Stimulated activated CD8-positive, alpha-beta memory T cell treated with anti-CD3 and anti-CD28 coated beads, Interleukin-7, amount 100 ng/mL, for 24 hours (primary cell): Measurements from ENCODE around the gene ACAA2.
"Not testable (repeated sequence)": the region's sequence is repeated elsewhere in the genome, so short reads cannot be mapped to it uniquely, and the experiment has no call there.

Experiments used
- DNase-seq: peaks from one replicate; pipeline ENCODE4 v3.0.0-alpha.2; 2020; ENCODE audit warnings: low read depth

The ACAA2 gene

DNA sequence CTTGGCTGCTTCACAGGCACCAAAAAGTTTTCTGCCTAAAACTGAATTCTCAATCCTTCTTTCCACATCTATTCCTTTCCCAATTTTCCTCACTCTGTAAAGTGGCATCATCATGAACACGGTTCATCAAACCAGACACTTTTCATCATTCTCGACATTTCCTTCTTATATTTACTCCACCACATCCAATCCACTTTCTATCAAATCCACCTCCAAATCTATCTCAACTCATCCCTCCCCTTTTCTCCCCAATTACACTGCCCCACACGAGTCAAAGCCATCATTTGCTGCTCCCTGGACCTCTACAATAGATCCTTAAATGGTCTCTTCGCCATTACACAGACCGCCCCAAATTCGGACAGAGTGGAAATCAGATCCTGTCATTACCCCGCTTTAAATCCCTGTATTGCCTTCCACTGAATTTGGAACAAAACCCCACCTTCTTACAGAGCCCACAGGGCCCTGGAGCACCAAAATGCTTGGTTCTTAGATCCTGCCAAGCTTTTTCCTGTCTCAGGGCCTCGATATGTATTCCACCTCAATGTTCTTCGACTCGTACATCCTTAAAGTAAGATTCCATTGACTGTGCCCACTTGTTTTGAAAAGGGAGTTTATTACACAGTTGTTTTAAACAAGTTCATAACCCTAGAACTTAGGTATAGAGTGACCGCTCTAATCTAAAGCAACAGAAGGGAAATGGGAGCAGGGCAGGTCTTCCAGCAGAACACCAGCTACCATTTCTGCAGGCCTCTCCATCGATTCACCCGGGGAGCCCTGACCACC lies 856 bp downstream of the ACAA2 start:
- no peak for DNase-seq

DNA sequence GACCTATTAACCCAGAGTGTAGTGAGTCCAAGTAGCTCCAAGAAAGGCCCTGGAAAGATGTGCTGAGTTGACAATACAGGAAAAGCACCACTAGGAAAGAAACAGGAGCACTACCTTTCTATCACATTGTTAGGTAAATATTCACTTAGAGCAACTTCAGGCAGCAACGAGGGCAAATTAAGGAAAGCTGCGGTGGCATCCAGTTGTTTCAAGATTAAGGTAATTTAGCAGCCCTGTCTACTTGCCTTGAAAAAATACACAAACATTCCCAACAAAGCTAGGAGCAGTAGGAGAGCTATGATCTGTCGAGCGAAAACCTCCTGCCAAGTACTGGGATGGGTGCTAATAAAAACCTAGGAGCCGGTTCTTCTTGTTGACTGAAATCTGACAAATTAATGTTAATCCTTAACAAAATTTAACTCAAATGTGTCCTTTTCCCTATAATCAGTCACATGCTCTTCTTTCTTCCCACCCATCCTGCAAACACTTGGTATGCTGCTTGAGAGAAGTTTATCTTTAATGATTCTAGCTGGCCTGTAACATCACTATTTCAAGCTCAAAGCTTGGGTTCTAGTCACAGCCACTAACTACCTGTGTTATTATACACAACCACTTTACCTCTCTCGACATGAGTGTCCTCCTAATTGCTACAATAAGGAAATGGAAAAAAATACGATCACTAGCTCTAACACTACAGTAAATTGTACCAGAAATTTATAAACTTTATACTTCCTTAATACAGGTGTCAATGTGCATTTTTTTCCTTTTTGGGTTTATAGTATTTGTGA lies 2.0 kb downstream of the ACAA2 start:
- no peak for DNase-seq

DNA sequence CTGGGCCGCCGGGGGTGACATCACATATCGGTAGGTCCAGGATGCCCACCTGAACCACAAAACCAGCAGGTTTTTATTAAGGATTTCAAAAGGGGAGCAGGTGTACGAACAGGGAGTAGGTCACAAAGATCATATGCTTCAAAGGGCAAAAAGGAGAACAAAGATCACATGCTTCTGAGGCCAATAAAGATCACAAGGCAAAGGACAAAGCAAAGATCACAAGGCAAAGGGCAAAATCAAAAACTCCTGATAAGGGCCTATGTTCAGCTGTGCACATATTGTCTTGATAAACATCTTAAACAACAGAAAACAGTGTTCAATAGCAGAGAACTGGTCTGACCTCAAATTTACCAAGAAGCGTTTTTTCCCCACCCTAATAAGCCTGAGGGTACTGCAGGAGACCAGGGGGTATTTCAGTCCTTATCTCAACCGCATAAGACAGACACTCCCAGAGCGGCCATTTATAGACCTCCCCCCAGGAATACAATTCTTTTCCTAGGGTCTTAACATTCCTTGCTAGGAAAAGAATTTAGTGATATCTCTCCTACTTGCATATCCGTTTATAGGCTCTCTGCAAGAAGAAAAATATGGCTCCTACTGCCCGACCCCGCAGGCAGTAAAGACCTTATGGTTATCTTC lies 4.7 kb downstream of the ACAA2 start:
- DNase-seq: not testable (repeated sequence)

DNA sequence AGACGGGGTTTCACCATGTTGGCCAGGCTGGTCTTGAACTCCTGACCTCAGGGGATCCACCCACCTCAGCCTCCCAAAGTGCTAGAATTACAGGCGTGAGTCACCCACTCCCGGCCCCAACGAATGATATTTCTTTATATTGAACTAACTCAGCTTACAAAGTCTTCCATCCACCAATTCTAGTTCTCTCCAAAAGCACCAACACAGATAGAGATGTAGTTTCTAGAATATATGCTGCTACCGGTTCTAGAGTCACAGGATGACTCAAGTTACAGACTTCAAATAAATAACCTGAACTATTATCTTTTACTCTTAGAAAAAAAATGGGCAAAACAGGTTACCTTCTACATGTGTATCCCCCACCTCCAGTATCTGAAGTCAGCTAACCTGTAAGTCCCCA lies 9.2 kb downstream of the ACAA2 start:
- no peak for DNase-seq

DNA sequence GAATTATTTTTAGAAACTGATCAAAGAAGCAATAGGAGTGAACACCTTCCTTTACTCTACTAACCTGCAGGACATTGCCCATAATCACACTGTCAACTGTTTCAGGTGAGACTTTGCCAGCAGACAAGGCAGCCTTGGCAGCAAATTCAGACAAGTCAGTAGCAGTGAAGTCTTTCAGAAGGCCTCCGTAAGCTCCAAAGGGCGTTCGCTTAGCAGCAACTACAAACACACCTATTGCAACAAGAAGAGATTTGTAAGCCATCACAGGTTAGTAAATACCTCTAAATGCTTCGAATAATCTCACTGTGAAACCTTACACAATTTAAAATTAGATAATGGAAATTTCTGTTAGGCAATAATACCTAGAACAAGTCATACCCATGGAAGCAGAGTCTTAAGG lies 10.7 kb downstream of the ACAA2 start:
- no peak for DNase-seq

DNA sequence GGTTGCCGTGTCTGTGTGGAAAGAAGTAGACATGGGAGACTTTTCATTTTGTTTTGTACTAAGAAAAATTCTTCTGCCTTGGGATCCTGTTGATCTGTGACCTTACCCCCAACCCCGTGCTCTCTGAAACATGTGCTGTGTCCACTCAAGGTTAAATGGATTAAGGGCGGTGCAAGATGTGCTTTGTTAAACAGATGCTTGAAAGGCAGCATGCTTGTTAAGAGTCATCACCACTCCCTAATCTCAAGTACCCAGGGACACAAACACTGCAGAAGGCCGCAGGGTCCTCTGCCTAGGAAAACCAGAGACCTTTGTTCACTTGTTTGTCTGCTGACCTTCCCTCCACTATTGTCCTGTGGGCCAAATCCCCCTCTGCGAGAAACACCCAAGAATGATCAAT lies 12.8 kb downstream of the ACAA2 start:
- DNase-seq: not testable (repeated sequence)

DNA sequence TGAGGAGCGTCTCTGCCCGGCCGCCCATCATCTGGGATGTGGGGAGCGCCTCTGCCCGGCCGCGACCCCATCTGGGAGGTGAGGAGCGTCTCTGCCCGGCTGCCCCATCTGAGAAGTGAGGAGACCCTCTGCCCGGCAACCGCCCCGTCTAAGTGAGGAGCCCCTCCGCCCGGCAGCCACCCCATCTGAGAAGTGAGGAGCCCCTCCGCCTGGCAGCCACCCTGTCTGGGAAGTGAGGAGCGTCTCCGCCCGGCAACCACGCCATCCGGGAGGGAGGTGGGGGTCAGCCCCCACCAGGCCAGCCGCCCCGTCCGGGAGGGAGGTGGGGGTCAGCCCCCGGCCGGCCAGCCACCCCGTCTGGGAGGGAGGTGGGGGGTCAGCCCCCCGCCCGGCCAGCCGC lies 13.5 kb downstream of the ACAA2 start:
- DNase-seq: not testable (repeated sequence)

DNA sequence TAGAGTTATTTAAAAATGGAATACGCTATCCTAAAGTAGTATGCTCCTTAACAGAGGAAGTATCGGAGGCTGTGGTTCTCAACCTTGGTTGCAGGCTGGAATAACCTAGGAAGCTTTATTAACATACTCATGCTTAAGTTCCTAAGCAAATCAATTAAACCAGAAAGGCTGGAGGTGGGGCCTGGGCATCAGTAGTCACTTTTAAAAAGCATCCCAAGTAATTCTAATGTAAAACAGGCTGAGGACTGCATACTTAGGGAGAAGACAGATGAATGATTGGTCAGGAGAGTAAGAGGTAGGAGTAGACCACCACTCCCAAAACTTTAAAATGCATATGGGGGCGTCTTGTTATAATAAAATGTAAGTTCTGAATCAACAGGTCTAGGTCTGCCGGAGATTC lies 15.3 kb downstream of the ACAA2 start:
- no peak for DNase-seq

DNA sequence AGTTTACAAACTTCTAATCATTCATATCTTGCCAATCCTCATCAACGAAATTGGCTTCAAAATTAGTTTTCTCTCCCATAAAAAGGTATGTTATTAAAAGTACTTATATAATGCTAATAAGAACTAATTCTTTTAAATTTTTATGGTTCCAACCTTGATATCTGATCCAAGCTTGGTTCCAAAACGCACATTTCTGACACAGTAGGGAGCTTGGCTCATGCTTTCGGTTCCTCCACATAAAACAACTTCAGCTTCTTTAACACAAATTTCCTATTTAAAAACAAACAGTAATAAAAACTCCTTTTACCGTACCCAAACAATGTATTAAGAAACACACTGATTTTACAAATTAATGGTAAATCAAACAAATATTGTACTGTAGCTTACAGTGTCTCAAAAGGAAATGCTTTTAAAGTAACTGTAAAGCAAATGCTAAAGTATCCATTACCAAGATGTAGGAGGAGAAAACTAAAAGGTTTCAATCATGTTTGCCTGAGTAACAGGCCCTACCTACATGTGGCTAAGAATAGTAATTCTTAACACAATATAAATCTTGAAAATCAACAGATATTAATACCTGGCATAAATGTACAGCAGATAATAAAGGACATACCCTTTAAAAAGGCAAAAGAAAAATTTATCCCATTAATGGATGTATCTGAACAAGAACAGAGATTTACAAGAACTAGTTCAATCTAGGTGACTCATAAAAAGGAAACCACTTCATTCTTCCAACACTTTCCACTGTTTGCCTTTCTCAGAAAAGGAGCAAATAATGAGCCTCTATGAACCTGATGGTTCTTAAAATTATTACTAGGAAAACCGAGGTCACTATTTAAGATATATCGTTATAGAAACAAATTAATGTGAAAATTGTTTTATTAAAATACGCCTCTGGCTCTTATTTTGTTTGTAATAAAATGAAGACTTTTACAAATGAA lies 17.5 kb downstream of the ACAA2 start:
- no peak for DNase-seq

DNA sequence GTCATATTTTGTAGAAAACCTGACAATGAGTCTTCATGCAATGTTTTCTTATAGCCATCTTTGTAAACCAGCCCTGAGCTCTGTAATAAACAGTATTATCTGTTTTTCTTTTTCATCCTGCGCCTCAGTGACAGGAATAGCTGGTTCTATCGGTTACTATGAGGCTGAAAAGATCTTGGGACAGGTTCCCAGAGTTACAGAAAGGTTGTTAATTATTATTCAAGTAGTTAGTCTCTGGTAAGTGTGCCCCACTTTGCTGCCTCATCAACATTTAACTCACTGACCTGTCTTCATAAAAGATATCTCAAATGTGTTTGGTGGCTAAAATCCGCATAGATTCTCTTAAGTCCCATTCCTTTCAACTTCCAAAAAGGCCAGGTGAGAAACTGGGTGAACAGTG lies 18.6 kb downstream of the ACAA2 start:
- DNase-seq: no peak

DNA sequence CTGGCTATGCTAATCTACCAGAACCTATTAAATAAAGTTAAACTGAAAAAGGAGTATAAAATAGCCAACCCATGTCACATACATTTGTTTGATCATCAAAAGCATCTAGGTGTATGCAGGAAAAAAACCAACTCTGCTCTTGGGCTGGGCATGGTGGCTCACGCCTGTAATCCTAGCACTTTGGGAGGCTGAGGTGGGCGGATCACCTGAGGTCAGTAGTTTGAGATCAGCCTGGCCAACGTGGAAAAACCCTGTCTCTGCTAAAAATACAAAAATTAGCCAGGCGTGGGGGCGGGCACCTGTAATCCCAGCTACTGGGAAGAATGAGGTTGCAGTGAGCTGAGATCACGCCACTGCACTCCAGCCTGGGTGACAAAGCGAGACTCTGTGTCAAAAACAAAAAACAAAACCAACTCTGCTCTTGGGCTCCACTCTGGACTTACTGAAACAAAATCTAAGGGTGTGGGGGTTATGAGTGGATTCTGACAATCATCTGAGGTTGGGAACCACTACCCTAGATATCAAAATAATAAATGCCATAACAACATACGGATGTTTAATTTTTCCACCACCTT lies 23.7 kb downstream of the ACAA2 start:
- not testable (repeated sequence) for DNase-seq

DNA sequence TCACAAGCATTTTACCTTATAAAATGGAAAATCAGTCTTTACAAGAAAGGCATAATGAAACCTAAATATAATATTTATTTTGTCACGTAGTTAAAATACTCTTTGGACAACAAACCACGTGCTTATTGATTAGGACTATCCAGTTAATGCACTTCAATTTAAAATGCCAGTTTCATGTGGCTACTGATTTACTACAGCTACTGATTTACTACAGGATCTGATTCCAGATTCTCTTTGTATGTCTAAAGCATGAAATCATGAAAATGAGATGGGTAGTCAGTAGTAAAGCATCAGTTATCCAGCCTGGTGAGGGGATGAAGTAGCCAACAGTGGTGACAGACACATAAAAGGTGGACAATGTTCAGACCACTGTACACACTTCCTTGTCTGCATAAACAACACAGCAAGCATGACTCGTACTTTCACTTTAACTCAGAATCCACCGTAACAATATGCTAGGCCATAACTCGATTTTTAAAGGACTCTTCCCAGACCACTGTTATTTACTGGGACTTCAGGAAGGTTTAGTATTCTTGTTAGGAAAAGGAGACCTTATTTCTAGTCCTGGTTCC lies 24.9 kb downstream of the ACAA2 start:
- no peak for DNase-seq

DNA sequence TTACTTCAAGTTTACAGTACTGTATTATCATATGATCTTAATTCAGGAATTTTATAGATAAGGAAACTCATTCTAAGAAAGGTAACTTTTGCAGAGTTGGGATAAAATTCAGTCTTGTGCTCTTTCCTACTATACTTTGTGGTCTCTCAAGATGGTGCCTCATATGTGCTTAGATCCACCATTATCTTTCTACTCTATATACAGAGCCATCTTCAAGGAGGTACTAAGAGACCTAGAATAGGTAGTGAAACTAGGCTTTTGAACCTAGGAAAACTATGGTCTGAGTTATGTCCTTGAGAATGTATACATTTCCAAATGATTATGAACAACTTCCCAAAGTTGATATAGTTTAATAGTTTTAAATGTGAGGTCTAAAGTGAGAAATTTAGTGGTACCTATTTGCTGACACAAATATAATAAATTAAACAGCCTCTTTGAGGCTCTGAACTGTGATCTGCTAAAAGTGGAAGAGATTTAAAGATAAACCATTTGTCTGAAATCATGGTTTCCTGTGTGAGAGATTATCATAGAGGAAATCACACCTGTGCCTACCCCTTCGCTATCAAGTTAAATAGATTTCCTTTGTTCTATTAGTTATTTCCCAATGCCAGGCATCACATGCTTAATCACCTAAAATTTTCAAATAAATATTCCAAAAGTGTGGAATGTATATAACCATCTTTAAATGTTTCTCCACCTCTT lies 27.2 kb downstream of the ACAA2 start:
- DNase-seq: no peak

DNA sequence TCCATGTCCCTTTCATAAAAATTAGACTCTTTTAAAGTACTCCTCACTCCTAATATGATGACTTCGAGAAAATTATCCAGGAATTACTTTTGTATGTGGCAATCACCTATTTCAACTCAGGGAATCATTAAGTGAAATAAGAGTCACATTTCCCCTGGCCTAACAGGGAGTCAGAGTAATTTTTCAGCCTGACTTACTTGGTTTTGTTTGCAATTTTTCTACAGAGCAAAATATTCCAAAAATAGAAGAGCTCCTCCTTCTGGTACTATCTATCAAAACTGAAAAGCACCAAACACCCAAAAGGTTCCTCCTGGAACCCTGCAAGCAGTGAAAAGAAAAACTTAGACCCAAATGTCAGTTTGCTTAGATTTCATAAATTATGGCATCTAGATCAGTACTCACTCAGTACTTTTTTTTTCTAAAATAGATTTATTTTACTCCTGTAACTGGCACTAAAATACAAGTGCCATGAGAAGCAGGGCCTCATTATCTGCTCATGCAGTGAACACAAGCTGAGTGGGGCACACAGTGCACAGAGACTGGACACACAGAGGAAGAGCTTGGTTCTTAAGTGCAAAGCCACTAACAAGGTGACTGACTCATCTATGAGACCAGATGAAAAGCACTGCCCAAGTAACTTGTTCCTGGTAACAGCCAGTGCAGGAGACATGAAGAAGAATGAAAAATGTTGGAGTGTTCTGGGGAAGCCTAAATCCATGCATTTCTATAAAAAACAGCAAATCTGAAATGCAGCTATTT lies 28.7 kb downstream of the ACAA2 start:
- no peak for DNase-seq

DNA sequence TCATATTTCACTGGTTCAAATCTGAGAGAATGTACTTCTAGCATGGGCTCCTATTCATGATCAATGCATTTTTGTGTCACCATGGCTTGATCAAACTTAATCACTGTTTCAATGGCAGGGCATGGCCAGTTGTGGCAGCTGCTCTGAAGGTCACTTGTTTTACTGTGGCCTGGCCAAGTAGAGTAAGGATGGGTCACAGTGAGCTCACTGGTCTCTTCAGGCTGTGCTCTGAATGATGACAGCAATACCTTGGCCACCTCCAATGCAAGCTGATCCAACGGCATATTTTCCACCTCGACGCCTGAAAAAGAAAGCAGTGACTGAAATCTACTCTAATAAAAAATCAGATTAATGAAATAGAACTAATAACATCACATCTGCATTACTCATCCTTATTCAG lies 29.7 kb downstream of the ACAA2 start:
- DNase-seq: not testable (repeated sequence)

DNA sequence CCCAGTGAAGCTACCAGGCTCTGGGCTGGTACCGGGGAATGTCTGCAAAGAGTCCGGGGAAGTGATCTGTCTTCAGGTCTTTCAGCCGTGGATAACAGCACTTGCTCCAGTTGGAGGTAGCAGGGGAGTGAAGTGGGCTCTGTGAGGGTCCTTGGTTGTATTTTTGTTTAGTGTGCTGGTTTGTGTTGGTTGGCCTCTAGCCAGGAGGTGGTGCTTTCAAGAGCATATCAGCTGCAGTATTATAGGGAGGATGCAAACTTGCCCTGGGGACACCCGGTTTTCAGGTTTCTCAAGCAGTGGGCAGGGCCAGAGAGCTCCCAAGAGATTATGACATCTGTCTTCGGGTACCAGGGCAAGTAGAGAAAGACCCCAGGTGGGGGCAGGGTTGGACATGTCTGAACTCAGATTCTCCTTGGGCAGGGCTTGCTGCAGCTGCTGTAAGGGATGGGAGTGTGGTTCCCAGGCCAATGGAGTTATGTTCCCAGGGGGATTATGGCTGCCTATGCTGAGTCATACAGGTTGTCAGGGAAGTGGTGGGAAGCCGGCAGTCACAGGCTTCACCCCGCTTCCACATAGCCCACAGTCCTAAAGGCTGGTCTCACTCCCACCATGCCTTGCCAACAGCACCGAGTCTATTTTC lies 34.4 kb downstream of the ACAA2 start:
- no peak for DNase-seq

DNA sequence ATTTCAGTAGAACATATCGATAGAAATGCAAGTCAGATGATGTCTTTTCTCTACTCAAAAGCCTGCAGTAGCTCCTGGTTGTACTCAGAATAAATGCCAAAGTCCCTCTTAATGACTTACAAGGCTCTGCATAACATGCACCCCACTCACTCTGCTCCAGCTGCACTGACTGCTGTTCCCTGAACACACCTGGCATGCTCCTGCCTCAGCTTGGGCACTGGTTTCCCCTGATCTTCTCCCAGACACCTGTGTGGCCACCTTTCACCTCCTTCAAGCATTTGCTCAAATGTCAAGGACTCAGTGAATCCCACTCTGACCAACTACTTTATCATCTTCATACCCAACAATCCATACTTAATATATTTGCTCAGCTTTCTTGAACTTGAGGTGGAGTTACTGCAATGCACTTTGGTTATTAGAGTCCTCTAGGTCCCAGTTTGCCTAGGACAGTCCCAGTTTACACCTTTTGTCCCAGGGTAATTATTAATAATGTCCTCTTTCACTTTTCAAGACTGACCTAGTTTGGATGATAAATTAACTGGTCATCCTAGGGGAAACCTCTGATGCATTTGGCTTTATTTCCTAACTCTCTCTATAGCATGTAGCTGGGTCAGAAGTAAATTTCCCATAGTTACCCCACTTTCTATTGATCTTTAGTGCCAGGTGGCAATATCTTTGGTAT lies 44.1 kb downstream of the ACAA2 start:
- no peak for DNase-seq

DNA sequence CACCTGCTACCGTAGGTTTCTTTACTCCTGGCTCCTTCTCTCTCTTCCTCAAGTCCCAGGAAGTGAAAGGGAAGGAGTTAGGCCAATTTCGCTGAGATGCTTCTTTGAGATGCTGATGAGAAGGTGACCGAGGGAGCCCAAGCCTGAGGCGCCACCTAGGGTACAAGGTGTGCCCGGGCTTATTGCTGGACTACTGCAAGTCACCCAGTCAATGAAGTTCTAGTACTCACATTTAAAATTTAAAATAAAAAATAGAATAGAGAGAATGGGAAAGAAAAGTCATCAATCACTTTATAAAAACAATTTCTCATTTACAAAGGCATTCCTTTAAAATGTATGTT lies 45.3 kb downstream of the ACAA2 start:
- DNase-seq: no peak
